Eye (tissue), 1 donor: ENCODE data around the gene MCEE.
"Not testable (repeated sequence)": the region's sequence is repeated elsewhere in the genome, so short reads cannot be mapped to it uniquely, and the experiment has no call there.

Experiments used
- DNase-seq: peaks from one replicate; pipeline ENCODE4 v3.0.0-alpha.2; 2015

The MCEE gene

DNA sequence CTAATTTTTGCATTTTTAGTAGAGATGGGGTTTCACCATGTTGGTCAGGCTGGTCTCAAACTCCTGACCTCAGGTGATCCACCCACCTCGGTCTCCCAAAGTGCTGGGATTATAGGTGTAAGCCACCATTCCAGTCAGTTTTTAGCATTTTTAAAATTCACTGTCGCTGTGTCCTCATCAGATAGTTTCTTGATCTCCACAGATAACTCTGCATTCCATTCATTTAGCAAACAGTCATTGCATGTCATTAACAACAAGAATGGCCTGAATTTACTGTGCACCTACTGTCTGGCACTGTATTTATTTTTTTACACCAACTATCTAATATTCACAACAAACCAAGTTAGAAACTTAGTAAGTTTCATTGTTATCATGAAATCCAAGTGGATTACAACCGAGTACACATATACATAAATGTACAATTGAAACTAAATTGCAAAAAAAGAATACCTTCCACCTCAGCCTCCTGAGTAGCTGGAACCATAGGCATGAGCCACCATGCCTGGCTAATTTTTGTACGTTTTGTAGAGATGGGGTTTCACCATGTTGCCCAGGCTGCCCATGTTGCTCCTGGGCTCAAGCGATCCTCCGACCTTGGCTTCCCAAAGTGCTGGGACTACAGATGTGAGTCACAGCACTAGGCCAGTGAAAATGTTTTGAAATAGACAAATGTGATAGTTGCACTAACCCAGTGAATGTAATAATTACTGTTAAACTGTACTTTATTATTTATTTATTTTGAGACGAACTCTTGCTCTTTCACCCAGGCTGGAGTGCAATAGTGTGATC, 4.3 kb downstream of the MCEE start:
- DNase-seq: no peak

DNA sequence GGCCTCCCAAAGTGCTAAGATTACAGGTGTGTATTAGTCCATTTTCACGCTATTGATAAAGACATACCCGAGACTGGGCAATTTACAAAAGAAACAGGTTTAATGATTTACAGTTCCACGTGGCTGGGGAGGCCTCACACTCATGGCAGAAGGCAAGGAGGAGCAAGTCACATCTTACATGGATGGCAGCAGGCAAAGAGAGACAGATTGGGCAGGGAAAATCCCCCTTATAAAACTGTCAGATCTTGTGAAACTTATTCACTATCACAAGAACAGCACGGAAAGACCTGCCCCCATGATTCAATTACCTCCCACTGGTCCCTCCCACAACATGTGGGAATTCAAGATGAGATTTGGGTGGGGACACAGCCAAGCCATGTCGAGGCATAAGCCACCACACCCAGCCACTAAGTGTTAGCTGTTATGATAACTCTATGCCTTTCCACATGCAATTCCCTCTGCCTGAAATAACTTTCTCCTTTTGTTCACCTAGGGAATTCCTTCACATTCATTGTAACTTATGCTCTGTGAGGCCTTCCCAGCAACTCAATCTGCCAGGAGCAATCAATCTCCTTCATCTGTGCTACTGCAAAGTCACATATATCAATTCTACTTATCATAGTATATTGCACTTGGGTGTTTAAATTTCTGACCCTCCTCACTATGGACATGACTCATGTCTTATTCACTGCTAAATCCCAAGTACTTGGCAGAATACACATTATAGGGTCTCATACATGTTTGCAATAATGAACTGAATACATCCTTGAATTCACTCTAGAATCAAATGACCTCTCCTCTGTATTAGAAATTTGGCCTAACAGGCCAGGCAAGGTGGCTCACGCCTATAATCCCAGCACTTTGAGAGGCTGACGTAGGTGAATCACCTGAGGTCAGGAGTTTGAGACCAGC, 7.4 kb downstream of the MCEE start:
- no peak for DNase-seq

DNA sequence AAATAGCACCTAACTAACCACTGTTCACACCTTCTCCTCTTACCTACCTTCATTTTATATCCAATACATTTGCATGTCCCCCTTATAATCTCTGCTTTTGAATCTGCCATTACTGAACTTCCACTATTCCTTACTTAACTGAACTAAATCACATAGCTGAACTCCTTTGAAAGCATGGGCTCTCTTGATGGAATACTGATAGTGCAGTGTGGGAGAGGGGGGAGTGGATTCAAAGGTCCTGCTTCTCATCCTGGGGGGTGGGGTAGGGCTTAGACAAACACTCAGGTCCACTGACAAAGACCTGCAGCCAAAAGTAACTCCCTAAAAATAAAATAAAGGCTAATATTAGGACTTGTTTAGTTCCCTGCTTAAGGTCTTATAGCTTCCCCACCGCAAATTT, 8.6 kb downstream of the MCEE start:
- no peak for DNase-seq

DNA sequence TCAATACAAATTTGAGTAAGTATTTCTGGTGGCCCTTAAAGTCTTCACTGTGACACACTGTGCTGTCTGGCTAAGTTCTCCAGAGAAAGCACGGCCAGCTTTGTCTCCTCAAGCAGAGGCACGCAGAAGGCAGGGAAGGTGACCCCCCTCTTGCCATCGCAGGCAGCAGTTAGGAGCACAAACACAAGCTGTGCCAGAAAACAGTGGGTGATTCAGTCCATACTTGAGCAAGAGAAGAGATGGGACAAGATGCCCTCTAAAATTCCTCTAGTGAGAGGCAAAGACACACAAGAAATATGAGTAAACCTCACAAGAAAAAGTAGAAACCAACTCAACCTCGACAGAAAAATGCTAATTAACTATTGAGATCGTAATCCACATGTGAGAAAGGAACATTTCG, 9.8 kb downstream of the MCEE start:
- no peak for DNase-seq

DNA sequence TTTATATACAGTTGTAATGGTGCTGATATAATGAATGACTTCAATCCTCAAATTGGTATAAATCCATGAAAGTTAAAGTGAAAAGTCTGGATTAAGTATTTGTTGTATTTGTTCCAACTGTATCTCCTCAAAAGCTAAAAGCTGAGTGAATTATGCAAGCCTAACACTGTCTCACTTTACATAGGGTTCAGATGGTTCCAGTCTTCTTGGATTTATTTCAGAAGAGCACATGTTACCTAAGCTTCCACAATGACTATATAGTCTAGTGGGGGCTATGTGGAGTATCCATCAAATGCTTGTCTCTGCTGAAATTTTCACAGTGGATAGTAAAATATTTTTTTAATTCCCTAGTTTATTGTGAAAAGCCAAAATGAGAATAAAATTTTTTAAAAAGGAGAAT, 13.0 kb downstream of the MCEE start:
- DNase-seq: no peak

DNA sequence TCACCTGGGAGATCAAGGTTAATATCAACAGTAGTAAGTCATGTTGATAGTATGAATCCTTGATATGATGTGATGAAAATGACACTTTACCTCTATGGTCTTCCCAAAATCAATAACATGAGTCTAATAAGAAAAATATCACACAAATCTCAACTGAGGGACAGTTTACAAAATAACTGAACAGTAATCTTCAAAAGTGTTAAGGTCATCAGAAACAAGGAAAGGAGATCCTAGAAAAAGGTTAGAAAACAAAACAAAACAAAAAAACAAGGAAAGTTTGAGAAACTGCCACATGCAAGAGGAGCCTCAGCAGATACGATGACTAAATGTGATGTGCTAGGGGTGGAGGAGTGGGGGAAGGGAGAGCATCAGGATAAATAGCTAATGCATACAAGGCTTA, 16.2 kb downstream of the MCEE start:
- DNase-seq: no peak

DNA sequence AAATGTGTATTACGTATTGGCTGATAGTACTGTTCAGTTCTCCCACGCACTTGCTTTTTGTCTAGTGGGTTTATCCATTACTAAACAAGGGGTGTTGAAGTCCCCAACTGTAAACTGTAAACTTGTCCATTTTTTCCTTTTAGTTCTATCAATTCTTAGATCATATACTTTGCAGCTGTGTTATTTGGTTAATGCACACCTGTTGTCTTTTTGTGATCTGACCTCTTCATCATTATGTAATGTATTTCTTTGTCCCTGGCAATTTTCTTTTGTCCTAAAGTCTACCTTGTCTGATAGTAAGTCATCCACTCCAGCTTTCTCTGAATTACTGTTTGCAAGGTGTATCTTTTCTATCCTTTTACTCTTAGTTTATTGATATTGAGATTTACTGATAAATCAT, 21.9 kb downstream of the MCEE start:
- no peak for DNase-seq

DNA sequence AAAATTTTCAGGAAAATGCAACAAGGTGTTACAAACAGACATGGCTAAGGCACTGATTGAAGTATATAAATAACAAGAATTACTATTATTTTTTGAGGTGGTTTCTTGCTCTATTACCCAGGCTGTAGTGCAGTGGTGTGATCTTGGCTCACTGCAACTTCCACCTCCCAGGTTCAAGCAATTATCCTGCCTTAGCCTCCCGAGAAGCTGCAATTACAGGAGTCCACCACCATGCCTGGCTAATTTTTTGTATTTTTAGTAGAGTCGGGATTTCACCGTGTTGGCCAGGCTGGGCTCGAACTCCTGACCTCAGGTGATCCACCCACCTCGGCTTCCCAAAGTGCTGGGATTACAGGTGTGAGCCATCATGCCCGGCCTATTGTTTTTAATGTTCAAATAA, 23.6 kb downstream of the MCEE start:
- not testable (repeated sequence) for DNase-seq

DNA sequence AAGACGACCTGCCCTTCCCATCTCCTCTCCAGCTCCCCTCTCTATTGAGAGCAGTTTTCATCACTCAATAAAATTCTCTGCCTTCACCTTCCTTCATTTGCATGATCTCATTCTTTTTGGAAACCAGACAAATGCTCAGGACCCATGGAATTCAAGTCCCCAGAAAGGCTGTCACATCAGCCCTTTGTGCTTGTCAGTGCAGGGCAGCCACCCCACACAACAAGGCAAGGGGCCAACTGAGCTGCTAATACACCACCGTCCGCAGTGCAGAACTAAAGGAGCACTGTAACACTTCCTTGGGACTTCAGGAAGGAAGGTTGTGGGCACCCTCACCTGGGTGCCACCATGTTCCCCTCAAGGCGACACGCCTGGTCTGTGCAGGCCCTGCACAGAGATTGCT, 26.2 kb downstream of the MCEE start:
- no peak for DNase-seq

DNA sequence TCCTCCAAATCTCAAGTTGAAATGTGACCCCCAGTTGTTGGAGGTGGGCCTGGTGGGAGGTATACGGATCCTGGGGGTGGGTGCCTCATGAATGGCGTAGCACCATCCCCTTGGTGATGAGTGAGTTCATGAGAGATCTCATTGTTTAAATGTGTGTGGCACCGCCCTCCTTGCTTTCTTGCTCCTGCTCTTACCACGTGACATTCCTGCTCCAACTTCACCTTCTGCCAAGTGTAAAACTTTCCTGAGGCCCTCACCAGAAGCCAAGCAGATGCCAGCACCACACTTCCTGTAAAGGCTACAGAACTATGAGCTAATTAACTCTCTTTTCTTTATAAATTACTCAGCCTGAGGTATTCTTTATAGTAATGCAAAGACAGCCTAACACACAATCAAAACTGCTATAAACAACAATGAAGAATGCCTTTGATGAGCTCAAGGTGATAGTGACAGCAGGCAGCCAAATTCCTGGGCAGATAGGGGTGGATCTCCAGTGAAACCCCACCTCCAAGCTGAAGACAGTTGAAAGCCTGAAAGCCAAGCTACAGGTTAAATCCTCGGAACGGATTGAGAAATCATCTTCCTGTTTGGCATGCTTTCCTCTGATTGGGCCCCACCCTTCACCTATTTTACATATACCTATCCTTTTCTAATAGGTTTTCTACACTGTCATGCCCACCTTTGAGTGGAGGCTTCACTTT, 26.9 kb downstream of the MCEE start:
- no peak for DNase-seq

DNA sequence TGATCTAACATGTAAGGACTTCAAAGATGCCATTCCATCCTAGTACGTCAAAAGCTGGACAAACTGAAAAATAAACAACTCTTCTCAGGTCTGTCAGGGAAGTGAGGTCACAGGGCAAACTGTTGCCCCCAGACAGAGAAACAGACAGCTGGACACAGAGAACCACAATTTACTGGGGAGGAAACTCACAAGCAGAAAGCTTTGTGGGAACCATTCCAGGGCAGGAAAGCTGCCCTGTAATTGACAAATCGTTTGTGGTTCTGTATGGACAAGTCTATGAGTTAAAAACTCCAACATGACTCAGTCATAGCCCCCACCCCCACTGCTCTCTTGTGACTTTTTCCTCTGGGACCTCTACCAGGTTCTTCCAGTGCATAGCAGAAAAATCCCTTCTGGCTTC, 28.4 kb downstream of the MCEE start:
- no peak for DNase-seq

DNA sequence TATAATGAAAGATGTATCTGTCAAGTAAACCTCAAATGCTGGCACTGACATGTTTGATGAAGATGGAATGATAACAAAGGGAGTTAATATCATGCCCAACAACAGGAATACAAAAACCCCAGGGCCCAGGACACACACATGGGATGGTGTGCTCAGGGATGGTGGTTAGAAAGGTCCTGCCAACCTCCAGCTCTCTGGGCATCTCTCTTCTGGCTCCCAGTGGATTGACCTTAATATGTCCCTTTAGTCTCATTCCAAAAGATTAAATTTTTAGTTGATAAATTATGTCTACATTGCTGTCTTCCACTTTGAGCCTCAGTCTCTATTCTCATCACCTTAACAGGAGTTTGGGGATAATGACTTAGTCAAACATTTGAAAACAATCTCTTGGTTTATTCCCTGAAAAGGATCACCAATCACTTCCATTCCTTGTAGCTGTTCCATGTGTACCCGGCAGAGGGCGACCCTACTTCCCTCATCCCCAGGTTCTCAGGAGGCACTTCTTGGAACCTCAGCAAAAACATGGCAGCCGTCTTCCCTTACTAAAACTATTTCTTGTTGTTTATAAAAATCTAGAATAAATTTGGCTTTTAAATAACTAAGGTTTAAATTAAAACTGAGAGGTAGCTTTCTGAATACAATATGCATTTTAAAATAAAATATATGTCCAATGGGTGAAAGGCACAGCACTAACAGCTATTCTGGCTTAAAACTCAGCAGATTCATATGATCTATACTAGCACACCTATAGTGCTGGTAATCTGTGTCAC, 29.6 kb downstream of the MCEE start:
- DNase-seq: peak; percentile 52

DNA sequence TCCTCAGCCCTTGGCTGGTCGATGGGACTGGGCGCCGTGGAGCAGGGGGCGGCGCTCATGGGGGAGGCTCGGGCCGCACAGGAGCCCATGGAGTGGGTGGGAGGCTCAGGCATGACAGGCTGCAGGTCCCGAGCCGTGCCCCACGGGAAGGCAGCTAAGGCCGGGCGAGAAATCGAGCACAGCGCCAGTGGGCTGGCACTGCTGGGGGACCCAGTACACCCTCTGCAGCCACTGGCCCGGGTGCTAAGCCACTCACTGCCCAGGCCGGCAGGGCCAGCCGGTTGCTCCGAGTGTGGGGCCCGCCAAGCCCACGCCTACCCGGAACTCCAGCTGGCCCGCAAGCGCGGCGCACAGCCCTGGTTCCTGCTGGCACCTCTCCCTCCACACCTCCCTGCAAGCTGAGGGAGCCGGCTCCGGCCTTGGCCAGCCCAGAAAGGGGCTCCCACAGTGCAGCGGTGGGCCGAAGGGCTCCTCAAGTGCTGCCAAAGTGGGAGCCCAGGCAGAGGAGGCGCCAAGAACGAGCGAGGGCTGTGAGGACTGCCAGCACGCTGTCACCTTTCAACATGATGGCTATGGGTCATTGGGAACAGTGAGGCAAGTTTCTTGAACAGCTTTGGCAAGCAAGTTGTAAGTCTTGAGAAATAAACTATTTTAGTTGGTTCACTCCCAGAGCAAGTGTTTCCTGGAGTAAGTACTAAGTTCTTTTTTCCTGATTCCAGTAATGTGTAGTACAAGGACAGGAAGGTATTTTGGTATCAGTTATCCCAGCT, 37.4 kb downstream of the MCEE start:
- not testable (repeated sequence) for DNase-seq

DNA sequence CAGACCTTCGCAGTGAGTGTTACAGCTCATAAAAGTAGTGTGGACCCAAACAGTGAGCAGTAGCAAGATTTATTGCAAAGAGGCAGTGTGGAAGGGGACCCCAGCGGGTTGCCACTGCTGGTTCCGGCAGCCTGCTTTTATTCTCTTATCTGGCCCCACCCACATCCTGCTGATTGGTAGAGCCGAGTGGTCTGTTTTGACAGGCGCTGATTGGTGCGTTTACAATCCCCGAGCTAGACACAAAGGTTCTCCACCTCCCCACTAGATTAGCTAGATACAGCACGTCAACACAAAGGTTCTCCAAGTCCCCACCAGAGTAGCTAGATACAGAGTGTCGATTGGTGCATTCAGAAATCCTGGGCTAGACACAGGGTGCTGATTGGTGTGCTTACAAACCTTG, 38.2 kb downstream of the MCEE start:
- not testable (repeated sequence) for DNase-seq

DNA sequence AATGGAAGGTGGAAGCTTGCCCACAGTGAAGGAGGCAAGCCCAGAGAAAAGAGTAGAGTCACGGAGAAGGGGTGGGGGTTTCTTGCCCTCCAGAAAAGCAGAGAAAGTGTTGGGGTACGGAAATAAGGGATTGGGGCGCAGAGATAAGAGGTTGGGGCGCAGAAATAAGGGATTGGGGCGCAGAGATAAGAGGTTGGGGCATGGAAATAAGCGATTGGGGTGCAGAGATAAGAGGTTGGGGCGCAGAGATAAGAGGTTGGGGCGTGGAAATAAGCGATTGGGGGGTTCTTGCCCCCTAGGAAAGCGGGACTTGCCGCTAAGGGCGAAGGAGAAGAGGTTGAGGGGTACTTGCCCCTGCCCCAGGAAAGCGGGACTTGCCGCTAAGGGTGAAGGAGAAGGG, 40.6 kb downstream of the MCEE start:
- DNase-seq: not testable (repeated sequence)

DNA sequence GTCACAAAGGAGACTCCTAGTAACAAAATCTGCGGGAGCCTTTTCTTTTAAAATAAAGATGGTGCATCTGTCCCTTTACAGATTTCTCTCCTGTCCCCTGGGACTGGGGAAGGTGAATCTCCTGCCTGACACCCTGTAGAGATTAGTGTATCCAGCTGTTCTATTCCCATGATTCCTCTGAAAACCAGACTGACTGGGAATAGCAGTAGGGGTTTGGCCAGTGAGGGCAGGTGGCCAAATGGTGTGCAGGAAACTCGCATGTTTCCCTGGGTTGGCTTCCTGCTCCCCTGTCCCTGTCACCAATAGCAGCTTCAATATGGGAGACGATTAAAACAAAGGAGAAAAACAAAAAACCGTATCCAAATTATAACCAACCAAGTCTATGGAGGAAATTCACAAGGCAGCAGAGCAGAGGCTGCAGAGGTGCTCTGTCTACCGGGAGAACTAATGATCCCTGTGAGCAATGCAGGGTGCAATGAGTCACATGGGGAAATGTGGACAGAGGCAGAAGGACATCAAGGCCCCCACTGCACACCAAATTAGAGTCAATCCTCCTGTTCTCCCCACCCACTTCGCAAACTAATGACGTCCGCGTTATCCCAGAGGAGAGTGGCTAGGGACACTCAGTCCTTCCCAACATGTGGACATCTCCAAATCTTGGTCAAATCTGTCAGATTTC, 44.6 kb downstream of the MCEE start:
- not testable (repeated sequence) for DNase-seq

DNA sequence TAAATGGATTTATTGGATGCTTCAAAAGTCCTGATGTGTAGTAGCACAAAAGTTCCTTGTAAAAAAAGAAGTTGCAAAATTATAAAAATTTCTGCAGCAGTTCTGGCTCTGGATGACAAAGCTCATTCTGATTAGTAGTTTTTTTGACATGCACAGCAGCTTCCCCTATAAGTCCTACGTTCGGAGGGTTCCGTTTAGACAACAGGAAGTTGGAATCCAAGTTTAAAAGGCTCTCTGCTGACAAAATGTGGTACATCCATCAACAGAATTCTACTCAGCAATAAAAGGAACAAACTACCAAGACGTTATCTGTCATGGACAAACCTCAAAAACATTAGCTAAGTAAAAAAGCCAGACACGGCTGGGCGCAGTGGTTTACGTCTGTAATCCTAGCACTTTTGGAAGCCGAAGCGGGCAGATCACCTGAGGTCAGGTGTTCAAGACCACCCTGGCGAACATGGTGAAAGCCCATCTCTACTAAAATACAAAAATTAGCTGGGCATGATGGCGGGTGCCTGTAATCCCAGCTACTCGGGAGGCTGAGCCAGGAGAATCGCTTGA, 46.2 kb downstream of the MCEE start:
- not testable (repeated sequence) for DNase-seq

DNA sequence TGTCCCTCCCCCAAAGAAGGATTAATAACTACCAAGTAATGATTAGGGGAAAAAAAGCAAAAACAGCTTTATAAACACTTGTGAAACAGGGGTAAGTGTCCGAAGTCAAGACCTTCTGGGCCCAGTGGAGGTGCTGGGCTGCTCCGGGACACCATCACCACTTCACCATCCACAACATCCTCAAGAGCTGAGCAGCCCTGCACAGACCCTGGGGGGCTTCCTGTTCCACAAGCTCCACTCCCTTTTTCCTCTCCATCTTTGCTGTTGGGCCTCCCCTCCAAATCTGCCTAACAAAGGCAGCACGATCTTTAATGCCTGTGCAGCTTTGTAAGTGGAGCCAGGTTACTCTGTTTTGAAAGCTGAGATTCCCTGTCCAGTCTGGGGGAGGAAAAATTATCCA, 46.7 kb downstream of the MCEE start:
- not testable (repeated sequence) for DNase-seq

DNA sequence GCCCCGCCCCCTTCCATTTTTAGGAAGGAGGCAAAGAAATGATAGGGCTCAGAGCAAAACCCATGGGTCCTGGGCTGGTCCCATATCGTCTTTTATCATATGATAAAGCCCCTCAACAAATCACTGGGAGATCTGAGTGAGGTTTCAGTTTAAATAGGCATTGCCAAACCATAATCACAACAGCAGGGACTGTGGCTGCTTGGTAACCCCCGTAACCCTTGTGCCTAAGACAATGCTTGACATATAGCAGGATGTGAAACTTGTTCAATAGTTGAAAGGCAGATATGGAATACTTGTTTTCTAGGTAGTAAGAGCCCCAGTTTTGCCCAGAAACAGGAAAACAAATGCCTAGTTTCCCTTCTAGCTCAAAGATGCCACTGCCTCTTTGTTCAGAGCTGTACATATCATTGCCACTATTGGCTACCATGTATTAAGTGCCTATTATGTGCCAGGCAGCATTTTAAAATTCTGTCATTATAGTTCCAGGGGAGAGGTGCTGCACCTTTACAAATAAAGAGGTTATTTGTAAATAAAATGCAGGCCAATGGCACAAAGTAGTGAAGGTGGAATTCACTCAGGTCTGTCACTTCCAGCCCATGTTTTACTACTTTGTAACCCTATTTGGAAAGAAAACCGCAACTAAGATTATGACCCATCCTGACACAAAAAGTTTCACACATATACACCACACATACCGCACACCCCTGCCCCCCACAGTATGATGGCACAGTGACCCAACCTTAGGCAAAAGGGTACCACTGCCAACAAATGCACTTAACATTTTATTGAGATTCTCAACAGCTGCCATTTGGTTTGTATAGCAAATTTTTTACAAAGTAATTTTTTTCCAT, 47.4 kb downstream of the MCEE start:
- DNase-seq: no peak

DNA sequence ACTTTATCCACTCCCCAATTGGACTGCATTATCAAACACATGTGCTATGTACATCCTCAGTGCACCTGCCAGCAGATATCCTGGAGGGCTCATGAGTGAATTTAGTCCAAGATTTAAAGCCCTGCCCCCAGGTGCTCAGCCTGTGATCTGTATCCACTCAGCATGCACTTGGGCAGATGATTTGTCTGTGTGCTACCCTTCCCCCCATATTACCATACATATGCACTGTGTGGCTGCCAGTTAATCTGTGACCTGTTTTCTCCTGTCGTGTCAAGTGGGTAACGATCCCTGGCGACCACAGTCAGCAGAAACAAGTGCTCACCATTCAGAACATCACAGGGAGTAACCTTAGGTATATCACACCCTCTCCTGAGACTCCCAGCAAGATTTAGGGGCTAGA, 51.4 kb downstream of the MCEE start:
- no peak for DNase-seq
